KMS-11 (cell line): ENCODE data around the gene COMMD1.
"Not testable (repeated sequence)": the region's sequence is repeated elsewhere in the genome, so short reads cannot be mapped to it uniquely, and the experiment has no call there.

Source experiments
- H2AFZ ChIP-seq: fragments of 200-600 bp; sonication (generic); 2 replicates; pipeline ENCODE4 v1.6.1; 2016; ENCODE audit warnings: antibody characterized with exemption, mixed run types, low read depth
- H3K27ac ChIP-seq: fragments of 200-600 bp; sonication (generic); 2 replicates; pipeline ENCODE4 v1.6.1; 2016; ENCODE audit warnings: mild to moderate bottlenecking, mixed run types
- H3K27me3 ChIP-seq: fragments of 200-600 bp; sonication (generic); 2 replicates; pipeline ENCODE4 v1.6.1; 2017; ENCODE audit warnings: mild to moderate bottlenecking, low read depth, mixed run types, moderate library complexity; ENCODE audit not compliant: insufficient read depth
- H3K36me3 ChIP-seq: fragments of 200-600 bp; sonication (generic); 2 replicates; pipeline ENCODE4 v1.6.1; 2017; ENCODE audit warnings: mild to moderate bottlenecking, mixed run types; ENCODE audit not compliant: insufficient read depth
- H3K4me1 ChIP-seq: fragments of 200-600 bp; sonication (generic); 2 replicates; pipeline ENCODE4 v1.6.1; 2016; ENCODE audit warnings: mild to moderate bottlenecking, low read depth, mixed run types; ENCODE audit not compliant: poor library complexity, severe bottlenecking
- H3K4me2 ChIP-seq: fragments of 200-600 bp; sonication (generic); 2 replicates; pipeline ENCODE4 v1.7.0; 2016; ENCODE audit warnings: mild to moderate bottlenecking, mixed run types
- H3K4me3 ChIP-seq: fragments of 200-600 bp; sonication (generic); IDR thresholded peaks from 2 replicates; pipeline ENCODE4 v1.6.1; 2017; ENCODE audit warnings: low read depth, low read length, mixed read lengths; ENCODE audit not compliant: insufficient read depth
- H3K79me2 ChIP-seq: fragments of 200-600 bp; sonication (generic); 2 replicates; pipeline ENCODE4 v1.6.1; 2016; ENCODE audit warnings: low read depth, mixed run types; ENCODE audit not compliant: insufficient read depth
- H3K9ac ChIP-seq: fragments of 200-600 bp; sonication (generic); 2 replicates; pipeline ENCODE4 v1.6.1; 2016; ENCODE audit warnings: mild to moderate bottlenecking, mixed run types
- H4K20me1 ChIP-seq: fragments of 200-600 bp; sonication (generic); 2 replicates; pipeline ENCODE4 v1.6.1; 2016; ENCODE audit warnings: mild to moderate bottlenecking, mixed run types; ENCODE audit not compliant: insufficient read depth
- TF ChIP-seq, protein P1 (sequence below): fragments of 200-600 bp; sonication (generic); conservative IDR thresholded peaks from 2 replicates; pipeline ENCODE4 v1.6.1; 2017; ENCODE audit warnings: low read depth, mild to moderate bottlenecking, antibody characterized with exemption, low read length, moderate library complexity, mixed read lengths

Gene COMMD1

DNA sequence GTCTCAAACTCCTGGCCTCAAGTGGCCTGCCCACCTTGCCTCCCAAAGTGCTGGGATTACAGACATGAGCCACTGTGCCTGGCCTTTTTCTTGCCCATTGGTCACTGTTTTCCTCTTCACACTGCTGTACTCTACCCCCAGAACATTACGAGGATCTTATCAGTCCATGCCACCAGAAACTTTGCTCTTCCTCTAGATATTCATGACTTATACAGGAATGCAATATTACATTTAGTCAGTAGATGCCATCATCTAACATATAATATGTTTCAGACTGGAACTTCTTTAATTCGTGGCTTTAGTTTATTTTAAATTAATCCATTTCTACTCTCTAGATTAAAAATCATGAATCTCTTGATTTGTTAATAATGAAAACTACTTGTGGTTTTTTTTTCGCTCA, 135.5 kb downstream of the COMMD1 start:
- TF ChIP-seq, protein P1, sequence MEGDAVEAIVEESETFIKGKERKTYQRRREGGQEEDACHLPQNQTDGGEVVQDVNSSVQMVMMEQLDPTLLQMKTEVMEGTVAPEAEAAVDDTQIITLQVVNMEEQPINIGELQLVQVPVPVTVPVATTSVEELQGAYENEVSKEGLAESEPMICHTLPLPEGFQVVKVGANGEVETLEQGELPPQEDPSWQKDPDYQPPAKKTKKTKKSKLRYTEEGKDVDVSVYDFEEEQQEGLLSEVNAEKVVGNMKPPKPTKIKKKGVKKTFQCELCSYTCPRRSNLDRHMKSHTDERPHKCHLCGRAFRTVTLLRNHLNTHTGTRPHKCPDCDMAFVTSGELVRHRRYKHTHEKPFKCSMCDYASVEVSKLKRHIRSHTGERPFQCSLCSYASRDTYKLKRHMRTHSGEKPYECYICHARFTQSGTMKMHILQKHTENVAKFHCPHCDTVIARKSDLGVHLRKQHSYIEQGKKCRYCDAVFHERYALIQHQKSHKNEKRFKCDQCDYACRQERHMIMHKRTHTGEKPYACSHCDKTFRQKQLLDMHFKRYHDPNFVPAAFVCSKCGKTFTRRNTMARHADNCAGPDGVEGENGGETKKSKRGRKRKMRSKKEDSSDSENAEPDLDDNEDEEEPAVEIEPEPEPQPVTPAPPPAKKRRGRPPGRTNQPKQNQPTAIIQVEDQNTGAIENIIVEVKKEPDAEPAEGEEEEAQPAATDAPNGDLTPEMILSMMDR = no peak
- H3K4me1 ChIP-seq = peaks cover 30% of the 10 kb centered on the region
- H3K4me3 ChIP-seq = no peak overlapping the region
- H3K36me3 ChIP-seq = no peaks in the 10 kb centered on the region
- H3K27me3 ChIP-seq = no peaks in the 10 kb centered on the region
- H4K20me1 ChIP-seq = no peaks in the 10 kb centered on the region
- H3K79me2 ChIP-seq = no peaks in the 10 kb centered on the region
- no peak overlapping the region for H2AFZ ChIP-seq
- no peak overlapping the region for H3K4me2 ChIP-seq
- H3K27ac ChIP-seq = no peak overlapping the region
- H3K9ac ChIP-seq = no peak overlapping the region

DNA sequence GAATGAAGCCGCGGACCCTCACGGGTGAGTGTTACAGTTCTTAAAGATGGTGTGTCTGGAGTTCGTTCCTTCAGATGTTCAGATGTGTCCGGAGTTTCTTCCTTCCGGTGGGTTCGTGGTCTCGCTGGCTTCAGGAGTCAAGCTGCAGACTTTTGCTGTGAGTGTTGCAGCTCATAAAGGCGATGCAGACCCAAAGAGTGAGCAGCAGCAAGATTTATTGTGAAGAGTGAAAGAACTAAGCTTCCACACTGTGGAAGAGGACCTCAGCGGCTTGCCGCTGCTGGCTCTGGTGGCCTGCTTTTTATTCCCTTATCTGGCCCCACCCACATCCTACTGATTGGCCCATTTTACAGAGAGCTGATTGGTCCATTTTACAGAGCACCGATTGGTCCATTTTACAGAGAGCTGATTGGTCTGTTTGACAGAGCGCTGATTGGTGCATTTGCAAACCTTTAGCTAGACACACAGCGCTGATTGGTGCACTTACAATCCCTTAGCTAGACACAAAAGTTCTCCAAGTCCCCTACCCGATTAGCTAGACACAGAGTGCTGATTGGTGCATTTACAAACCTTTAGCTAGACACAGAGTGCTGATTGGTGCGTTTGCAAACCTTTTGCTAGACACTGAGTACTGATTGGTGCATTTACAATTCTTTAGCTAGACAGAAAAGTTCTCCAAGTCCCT, 136.4 kb downstream of the COMMD1 start:
- H3K4me1 ChIP-seq = peaks cover 30% of the 10 kb centered on the region
- H3K27me3 ChIP-seq, H4K20me1 ChIP-seq, H3K79me2 ChIP-seq, H3K9ac ChIP-seq, H3K27ac ChIP-seq, H3K4me2 ChIP-seq, H3K4me3 ChIP-seq, H2AFZ ChIP-seq, H3K36me3 ChIP-seq: not testable (repeated sequence)

DNA sequence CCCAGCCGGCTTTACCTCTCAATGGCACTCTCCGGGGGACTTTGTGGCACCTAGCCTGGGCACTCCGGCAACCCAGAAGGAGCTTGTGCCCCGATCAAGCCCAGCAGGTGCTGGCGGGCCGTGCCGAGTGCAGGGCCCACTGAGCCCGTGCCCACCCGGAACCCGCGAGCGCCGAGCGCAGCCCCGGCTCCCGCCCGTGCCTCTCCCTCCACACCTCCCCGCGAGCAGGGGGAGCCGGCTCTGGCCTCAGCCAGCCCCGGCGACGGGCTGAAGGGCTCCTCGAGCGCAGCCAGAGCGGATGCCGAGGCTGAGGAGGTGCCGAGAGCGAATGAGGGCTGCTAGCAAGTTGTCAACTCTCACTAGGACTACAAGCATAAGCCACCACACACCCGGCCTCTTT, 136.9 kb downstream of the COMMD1 start:
- H3K9ac ChIP-seq = no peak overlapping the region
- TF ChIP-seq, protein P1 = no peak
- no peak overlapping the region for H3K27ac ChIP-seq
- no peak overlapping the region for H3K4me3 ChIP-seq
- no peak overlapping the region for H3K4me2 ChIP-seq
- no peaks in the 10 kb centered on the region for H3K79me2 ChIP-seq
- H4K20me1 ChIP-seq = no peaks in the 10 kb centered on the region
- no peaks in the 10 kb centered on the region for H3K27me3 ChIP-seq
- H3K36me3 ChIP-seq = no peaks in the 10 kb centered on the region
- peaks cover 30% of the 10 kb centered on the region for H3K4me1 ChIP-seq
- no peak overlapping the region for H2AFZ ChIP-seq

DNA sequence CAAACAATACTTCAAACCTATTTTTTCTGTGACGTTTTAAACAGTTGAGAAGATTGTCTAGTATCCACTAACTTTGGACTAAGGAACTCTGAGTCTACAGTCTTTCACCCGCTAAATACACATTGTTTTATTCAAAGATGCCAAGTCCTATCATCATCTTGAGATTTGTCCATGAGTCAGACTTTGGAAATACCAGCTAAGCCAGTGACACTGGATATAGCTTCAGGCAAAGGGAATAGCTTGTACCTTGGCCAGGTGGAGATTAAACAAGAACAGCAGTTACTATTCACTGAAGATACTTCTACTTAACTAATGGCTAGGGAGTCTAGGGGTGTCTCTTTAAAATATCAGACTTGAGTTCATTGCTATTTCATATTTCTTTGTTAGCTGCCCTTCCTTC, 137.5 kb downstream of the COMMD1 start:
- Histone ChIP-seq H4K20me1 (no peaks in the 10 kb centered on the region), H3K36me3 (no peaks in the 10 kb centered on the region), H3K9ac (no peak overlapping the region), H3K27ac (no peak overlapping the region), H3K79me2 (no peaks in the 10 kb centered on the region), H2AFZ (no peak overlapping the region), H3K4me2 (no peak overlapping the region), H3K4me3 (no peak overlapping the region), H3K4me1 (peaks cover 27% of the 10 kb centered on the region), H3K27me3 (no peaks in the 10 kb centered on the region)
- TF ChIP-seq, protein P1 = no peak

DNA sequence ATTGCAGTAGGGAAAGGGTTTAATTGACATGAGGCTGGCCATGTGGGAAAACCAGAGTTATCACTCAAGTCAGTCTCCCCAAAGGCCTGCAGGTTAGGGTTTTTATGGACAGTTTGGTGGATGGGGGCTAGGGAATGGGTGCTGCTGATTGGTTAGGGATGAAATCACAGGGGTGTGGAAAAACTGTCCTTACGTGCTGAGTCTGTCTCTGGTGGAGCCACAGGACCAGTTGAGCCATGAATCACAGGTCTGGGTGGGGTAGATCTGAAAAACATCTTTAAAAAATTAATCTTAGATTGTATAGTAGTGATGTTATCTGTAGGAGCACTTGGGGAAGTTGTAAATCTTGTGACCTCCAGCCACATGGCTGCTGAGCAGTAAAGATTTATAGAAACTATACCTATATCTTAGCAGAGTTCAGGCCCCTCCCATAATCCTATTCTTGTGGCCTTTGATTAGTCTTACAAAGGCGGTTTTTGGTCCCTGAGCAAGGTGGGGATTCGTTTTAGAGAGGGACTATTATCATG, 139.6 kb downstream of the COMMD1 start:
- TF ChIP-seq, protein P1 = no peak
- peaks cover 13% of the 10 kb centered on the region for H3K4me1 ChIP-seq
- H4K20me1 ChIP-seq = no peaks in the 10 kb centered on the region
- no peaks in the 10 kb centered on the region for H3K36me3 ChIP-seq
- no peaks in the 10 kb centered on the region for H3K79me2 ChIP-seq
- H3K9ac ChIP-seq = no peak overlapping the region
- no peak overlapping the region for H3K4me3 ChIP-seq
- H3K27ac ChIP-seq = no peak overlapping the region
- H2AFZ ChIP-seq = no peak overlapping the region
- H3K27me3 ChIP-seq = no peaks in the 10 kb centered on the region
- H3K4me2 ChIP-seq = no peak overlapping the region
